Measurements from ENCODE around the gene GLIS1. TPM values are rescaled to one million over a fixed set of nuclear protein-coding genes. Genes with fewer than 3 reads are reported as not detected.
A peak's percentile ranks its signal among the peaks of the same experiment; 100 is the strongest.

The GLIS1 gene
- total RNA-seq, 1 experiment from 2014 or later = 0.39 TPM

DNA sequence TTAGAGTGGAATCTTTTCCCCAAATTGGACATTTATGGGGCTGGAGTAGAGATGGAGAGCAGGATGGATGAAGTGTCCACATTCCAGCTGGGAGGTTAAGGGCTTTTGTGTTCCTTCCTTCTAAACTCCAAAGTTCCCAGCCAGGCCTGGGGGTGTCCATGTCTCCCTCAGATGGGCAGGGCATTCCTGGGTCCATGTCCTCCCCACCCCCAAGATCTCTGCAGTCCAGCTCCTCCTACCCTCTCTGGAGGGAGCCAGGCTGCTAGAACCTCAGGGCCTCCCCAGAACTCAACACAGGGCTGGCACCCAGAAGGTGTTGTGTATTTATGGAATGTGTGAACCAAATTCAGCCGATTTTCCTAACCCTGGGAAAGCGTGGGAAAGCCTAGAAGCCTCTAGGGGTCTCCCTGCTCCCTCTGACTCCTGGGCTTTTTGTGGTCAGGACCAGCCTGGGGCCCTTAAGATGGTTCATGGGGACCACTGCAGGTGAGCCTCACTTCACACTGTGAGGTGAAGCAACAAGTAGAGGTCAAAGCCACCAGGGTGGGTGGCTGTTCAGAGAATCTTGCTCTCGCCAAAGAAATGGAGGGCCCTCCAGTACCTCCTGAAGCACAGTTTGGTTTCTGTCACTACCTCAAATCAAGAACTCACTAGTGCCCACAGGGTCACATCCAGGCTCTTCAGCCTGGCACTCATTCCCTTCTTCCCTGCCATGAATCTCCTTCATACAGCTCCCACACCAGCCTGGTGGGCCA, 54.8 kb downstream of the GLIS1 start:
- H3K4me1 ChIP-seq (ENCODE audit: control insufficient read depth in 1 of 2, insufficient read depth in 2 of 2, low read length in 2 of 2) = peaks cover 24 to 25% of the 10 kb centered on the region in 2 experiments
- ATAC-seq (no peak), DNase-seq (ENCODE audit: low read depth, low spot score) (no peak)
- peak overlapping the region; percentile 88 for H3K4me2 ChIP-seq (ENCODE audit: low read length)
- no peaks in the 10 kb centered on the region for H3K9me3 ChIP-seq (ENCODE audit: control insufficient read depth in 1 of 2, insufficient read depth in 1 of 2, low read depth in 1 of 2, low read length in 2 of 2)
- no peak overlapping the region for H2AFZ ChIP-seq (ENCODE audit: low read depth, low read length, poor library complexity, severe bottlenecking)
- CTCF ChIA-PET = interaction anchor here (2.6 kb wide), 1 partner anchor 198 kb away, joined by 31 read pairs; no protein-coding TSS in a partner anchor
- POLR2A ChIA-PET = no interaction called here
- no peak overlapping the region for H3K27ac ChIP-seq (ENCODE audit: low read depth, low read length)
- TF ChIP-seq, protein P1, sequence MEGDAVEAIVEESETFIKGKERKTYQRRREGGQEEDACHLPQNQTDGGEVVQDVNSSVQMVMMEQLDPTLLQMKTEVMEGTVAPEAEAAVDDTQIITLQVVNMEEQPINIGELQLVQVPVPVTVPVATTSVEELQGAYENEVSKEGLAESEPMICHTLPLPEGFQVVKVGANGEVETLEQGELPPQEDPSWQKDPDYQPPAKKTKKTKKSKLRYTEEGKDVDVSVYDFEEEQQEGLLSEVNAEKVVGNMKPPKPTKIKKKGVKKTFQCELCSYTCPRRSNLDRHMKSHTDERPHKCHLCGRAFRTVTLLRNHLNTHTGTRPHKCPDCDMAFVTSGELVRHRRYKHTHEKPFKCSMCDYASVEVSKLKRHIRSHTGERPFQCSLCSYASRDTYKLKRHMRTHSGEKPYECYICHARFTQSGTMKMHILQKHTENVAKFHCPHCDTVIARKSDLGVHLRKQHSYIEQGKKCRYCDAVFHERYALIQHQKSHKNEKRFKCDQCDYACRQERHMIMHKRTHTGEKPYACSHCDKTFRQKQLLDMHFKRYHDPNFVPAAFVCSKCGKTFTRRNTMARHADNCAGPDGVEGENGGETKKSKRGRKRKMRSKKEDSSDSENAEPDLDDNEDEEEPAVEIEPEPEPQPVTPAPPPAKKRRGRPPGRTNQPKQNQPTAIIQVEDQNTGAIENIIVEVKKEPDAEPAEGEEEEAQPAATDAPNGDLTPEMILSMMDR (IDR thresholded peaks at IDR 0.05 in 2 of 3, conservative IDR thresholded peaks at IDR 0.05 in 1 of 3; ENCODE audit: borderline replicate concordance in 1 of 3, insufficient read depth in 1 of 3, low read depth in 2 of 3, low read length in 2 of 3) = peak; percentile 20 to 37 (median 27); a peak in 5 of 6 replicates
- peak; percentile 41; the same call in 1 of the 2 replicates for TF ChIP-seq RAD21 (IDR thresholded peaks at IDR 0.05; ENCODE audit: low read depth)
- no peak for TF ChIP-seq FOSL1 (IDR thresholded peaks at IDR 0.05; ENCODE audit: low read depth)
- TF ChIP-seq POLR2AphosphoS5 (IDR thresholded peaks at IDR 0.05; ENCODE audit: low read depth, low read length) = no peak
- H4K20me1 ChIP-seq (ENCODE audit: insufficient read depth) = no peaks in the 10 kb centered on the region
- no peaks in the 10 kb centered on the region for H3K79me2 ChIP-seq (ENCODE audit: insufficient read depth, low read length)
- peaks cover 4% of the 10 kb centered on the region; the same call in 1 of the 2 replicates for H3K27me3 ChIP-seq (ENCODE audit: insufficient read depth, low read length)
- intact Hi-C loops (cut with micrococcal nuclease) = loop anchor here (10.0 kb wide), 1 partner anchor 409 kb away; no protein-coding TSS in a partner anchor
- no TSS peak for BruUV-seq (replicated peaks)
- no peaks in the 10 kb centered on the region for H3K36me3 ChIP-seq (ENCODE audit: control insufficient read depth in 1 of 2, insufficient read depth in 2 of 2, low read length in 2 of 2)
- H3K4me3 ChIP-seq (replicated peaks in 1 of 2; ENCODE audit: low read depth in 1 of 2, low read length in 2 of 2) = 0 out of 4 replicates have a peak overlapping the region, but pooled peaks of 1 of the 2 experiments have one; percentile 51
- H3K9me2 ChIP-seq (ENCODE audit: insufficient read depth) = no peaks in the 10 kb centered on the region
- H3K9ac ChIP-seq (ENCODE audit: low read length) = no peak overlapping the region
- RAD21 ChIA-PET (ENCODE audit: low non-redundant PET in 1 of 2, low total read pairs in 2 of 2, uncharacterized antibody in 2 of 2, unreplicated experiment in 2 of 2) = no interaction called here

DNA sequence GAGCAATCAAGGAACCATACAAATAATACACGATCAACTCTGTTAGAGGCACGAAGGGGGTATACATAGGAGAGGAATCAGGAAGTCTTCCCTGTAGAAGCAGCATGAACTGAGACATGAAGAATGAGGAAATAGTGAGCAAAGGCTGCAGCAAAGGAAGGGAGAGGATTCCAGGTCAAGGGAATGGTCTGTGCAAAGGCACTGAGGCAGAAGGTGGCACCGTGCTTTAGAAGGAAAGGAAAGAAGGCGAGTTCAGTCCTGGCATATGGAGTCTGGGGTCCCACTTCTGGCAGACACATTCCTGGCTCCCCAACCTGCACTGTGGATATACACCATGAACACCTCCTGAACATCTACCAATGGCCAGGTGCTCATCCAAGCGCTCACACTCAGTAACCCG, 56.1 kb downstream of the GLIS1 start:
- H2AFZ ChIP-seq (ENCODE audit: low read depth, low read length, poor library complexity, severe bottlenecking) = no peak overlapping the region
- no peak for ATAC-seq
- RAD21 ChIA-PET (ENCODE audit: low non-redundant PET in 1 of 2, low total read pairs in 2 of 2, uncharacterized antibody in 2 of 2, unreplicated experiment in 2 of 2) = interaction anchor here (1.0 to 1.6 kb wide), 2 partner anchors 23 to 197 kb away, joined by 3 to 12 read pairs; no protein-coding TSS in a partner anchor
- no peak for DNase-seq (ENCODE audit: low read depth, low spot score)
- no peak overlapping the region for H3K4me2 ChIP-seq (ENCODE audit: low read length)
- no peaks in the 10 kb centered on the region for H3K79me2 ChIP-seq (ENCODE audit: insufficient read depth, low read length)
- no TSS peak for BruUV-seq (replicated peaks)
- H3K36me3 ChIP-seq (ENCODE audit: control insufficient read depth in 1 of 2, insufficient read depth in 2 of 2, low read length in 2 of 2) = no peaks in the 10 kb centered on the region
- peaks cover 4% of the 10 kb centered on the region; the same call in 1 of the 2 replicates for H3K27me3 ChIP-seq (ENCODE audit: insufficient read depth, low read length)
- peaks cover 24 to 25% of the 10 kb centered on the region in 2 experiments for H3K4me1 ChIP-seq (ENCODE audit: control insufficient read depth in 1 of 2, insufficient read depth in 2 of 2, low read length in 2 of 2)
- intact Hi-C loops (cut with micrococcal nuclease) = loop anchor here (1.0 to 10.0 kb wide), 2 partner anchors 198 to 408 kb away; no protein-coding TSS in a partner anchor
- H3K9ac ChIP-seq (ENCODE audit: low read length) = no peak overlapping the region
- no peaks in the 10 kb centered on the region for H4K20me1 ChIP-seq (ENCODE audit: insufficient read depth)
- no peak overlapping the region for H3K4me3 ChIP-seq (replicated peaks in 1 of 2; ENCODE audit: low read depth in 1 of 2, low read length in 2 of 2)
- no peaks in the 10 kb centered on the region for H3K9me2 ChIP-seq (ENCODE audit: insufficient read depth)
- CTCF ChIA-PET = interaction anchor here (1.1 to 2.6 kb wide), 5 partner anchors 12 to 239 kb away, joined by 3 to 31 read pairs (median 4); no protein-coding TSS in a partner anchor
- POLR2A ChIA-PET = no interaction called here
- no peak overlapping the region for H3K27ac ChIP-seq (ENCODE audit: low read depth, low read length)
- H3K9me3 ChIP-seq (ENCODE audit: control insufficient read depth in 1 of 2, insufficient read depth in 1 of 2, low read depth in 1 of 2, low read length in 2 of 2) = no peaks in the 10 kb centered on the region
- TF ChIP-seq, protein P2, sequence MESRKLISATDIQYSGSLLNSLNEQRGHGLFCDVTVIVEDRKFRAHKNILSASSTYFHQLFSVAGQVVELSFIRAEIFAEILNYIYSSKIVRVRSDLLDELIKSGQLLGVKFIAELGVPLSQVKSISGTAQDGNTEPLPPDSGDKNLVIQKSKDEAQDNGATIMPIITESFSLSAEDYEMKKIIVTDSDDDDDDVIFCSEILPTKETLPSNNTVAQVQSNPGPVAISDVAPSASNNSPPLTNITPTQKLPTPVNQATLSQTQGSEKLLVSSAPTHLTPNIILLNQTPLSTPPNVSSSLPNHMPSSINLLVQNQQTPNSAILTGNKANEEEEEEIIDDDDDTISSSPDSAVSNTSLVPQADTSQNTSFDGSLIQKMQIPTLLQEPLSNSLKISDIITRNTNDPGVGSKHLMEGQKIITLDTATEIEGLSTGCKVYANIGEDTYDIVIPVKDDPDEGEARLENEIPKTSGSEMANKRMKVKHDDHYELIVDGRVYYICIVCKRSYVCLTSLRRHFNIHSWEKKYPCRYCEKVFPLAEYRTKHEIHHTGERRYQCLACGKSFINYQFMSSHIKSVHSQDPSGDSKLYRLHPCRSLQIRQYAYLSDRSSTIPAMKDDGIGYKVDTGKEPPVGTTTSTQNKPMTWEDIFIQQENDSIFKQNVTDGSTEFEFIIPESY (IDR thresholded peaks at IDR 0.05; ENCODE audit: extremely low read depth, insufficient replicate concordance, low read length) = no peak
- no peak for TF ChIP-seq POLR2A (IDR thresholded peaks at IDR 0.05; ENCODE audit: borderline replicate concordance, extremely low read depth, insufficient read depth, insufficient read length)
- TF ChIP-seq SIN3A (IDR thresholded peaks at IDR 0.05; ENCODE audit: low read depth) = no peak
- no peak for TF ChIP-seq EZH2 (IDR thresholded peaks at IDR 0.05)
- TF ChIP-seq, protein P3, sequence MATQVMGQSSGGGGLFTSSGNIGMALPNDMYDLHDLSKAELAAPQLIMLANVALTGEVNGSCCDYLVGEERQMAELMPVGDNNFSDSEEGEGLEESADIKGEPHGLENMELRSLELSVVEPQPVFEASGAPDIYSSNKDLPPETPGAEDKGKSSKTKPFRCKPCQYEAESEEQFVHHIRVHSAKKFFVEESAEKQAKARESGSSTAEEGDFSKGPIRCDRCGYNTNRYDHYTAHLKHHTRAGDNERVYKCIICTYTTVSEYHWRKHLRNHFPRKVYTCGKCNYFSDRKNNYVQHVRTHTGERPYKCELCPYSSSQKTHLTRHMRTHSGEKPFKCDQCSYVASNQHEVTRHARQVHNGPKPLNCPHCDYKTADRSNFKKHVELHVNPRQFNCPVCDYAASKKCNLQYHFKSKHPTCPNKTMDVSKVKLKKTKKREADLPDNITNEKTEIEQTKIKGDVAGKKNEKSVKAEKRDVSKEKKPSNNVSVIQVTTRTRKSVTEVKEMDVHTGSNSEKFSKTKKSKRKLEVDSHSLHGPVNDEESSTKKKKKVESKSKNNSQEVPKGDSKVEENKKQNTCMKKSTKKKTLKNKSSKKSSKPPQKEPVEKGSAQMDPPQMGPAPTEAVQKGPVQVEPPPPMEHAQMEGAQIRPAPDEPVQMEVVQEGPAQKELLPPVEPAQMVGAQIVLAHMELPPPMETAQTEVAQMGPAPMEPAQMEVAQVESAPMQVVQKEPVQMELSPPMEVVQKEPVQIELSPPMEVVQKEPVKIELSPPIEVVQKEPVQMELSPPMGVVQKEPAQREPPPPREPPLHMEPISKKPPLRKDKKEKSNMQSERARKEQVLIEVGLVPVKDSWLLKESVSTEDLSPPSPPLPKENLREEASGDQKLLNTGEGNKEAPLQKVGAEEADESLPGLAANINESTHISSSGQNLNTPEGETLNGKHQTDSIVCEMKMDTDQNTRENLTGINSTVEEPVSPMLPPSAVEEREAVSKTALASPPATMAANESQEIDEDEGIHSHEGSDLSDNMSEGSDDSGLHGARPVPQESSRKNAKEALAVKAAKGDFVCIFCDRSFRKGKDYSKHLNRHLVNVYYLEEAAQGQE (IDR thresholded peaks at IDR 0.05; ENCODE audit: low read depth) = no peak
- TF ChIP-seq JUND (IDR thresholded peaks at IDR 0.05) = no peak
